Subcutaneous adipose tissue (tissue), 4 donors: Measurements from ENCODE around the gene CHST1. TPM values are rescaled to one million over a fixed set of nuclear protein-coding genes. Genes with fewer than 3 reads are reported as not detected.

Source experiments
- total RNA-seq, 4 donors: library from RNA; depleted of rRNA; stranded (reverse); fragments of >200 nt; gene quantifications; one replicate each; pipeline ENCODE4 v1.1.0, GENCODE V29; 2016
- TF ChIP-seq, protein P1 (sequence below): fragments of 450-650 bp; IDR thresholded peaks from one replicate; pipeline ENCODE4 v1.5.1; 2016; ENCODE audit warnings: low read depth, mild to moderate bottlenecking, control low read depth, antibody characterized with exemption, moderate library complexity

CHST1 gene
- total RNA-seq, 4 donors from 2014 or later: 0.98 to 2.2 (median 1.2) TPM

DNA sequence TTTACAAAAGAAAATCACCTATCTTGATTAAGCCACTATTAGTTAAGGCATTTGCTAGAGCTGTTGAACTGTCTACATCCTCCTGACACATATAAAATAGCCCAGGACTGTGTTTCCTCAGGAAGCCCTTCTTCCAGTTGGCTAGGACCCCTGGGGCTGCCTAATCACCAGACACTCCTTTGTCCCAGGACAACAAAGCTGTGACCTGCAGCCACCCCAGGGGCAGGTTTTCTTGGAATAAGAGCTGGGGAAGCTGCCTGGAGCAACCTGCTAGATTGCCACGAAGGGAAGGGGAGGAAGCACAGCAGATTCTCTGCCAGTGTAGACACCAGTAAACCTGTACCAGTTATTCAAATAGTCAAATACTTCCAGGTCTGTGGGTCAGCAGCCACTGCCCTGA lies 17.6 kb downstream of the CHST1 start:
- TF ChIP-seq, protein P1, sequence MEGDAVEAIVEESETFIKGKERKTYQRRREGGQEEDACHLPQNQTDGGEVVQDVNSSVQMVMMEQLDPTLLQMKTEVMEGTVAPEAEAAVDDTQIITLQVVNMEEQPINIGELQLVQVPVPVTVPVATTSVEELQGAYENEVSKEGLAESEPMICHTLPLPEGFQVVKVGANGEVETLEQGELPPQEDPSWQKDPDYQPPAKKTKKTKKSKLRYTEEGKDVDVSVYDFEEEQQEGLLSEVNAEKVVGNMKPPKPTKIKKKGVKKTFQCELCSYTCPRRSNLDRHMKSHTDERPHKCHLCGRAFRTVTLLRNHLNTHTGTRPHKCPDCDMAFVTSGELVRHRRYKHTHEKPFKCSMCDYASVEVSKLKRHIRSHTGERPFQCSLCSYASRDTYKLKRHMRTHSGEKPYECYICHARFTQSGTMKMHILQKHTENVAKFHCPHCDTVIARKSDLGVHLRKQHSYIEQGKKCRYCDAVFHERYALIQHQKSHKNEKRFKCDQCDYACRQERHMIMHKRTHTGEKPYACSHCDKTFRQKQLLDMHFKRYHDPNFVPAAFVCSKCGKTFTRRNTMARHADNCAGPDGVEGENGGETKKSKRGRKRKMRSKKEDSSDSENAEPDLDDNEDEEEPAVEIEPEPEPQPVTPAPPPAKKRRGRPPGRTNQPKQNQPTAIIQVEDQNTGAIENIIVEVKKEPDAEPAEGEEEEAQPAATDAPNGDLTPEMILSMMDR: no peak

DNA sequence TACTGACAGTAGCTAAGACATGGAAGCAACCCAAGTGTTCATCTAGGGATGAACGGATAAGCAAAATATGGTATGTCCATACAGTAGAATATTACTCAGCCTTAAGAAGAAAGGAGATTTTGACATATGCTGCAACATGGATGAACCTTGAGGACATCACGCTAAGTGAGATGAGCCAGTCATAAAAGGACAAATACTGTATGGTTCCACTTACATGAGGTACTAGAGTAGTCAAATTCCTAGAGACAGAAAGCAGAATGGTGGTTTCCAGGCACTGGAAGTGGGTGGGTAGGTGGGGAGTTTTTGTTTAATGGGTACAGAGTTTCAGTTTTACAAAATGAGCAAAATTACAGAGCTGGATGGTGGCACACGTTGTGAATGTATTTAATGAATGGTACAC lies 18.1 kb downstream of the CHST1 start:
- TF ChIP-seq, protein P1: no peak

DNA sequence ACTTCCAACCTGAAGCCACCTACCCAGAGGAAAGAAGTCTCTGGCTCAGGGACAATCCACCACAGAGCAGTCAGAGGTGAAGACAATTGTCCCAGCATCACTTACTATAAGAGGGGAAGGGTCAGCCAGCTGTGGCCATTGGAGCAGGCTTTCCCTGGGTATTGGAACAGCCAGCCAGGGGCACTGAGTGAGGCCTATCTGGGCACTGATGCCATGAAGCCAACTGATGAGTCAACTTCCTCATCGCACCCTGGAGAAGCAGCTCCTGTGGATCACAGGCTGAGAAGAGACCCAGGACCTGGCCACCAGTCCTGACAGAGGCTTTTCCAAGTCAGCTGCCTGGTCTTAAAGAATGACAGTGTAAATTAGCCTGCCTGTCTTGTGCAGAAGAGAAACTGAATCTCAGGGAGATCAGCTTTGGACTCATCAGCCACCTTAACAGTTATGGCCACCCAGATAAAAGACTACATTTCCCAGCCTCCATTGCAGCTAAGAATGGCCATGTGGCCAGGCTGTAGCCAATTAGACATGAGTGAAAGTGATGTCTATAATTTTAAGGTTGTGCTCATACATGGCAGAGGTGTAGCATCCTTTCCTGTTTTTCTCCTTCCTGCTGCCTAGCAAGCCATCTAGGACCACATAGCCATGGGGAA lies 19.0 kb downstream of the CHST1 start:
- TF ChIP-seq, protein P1: no peak

DNA sequence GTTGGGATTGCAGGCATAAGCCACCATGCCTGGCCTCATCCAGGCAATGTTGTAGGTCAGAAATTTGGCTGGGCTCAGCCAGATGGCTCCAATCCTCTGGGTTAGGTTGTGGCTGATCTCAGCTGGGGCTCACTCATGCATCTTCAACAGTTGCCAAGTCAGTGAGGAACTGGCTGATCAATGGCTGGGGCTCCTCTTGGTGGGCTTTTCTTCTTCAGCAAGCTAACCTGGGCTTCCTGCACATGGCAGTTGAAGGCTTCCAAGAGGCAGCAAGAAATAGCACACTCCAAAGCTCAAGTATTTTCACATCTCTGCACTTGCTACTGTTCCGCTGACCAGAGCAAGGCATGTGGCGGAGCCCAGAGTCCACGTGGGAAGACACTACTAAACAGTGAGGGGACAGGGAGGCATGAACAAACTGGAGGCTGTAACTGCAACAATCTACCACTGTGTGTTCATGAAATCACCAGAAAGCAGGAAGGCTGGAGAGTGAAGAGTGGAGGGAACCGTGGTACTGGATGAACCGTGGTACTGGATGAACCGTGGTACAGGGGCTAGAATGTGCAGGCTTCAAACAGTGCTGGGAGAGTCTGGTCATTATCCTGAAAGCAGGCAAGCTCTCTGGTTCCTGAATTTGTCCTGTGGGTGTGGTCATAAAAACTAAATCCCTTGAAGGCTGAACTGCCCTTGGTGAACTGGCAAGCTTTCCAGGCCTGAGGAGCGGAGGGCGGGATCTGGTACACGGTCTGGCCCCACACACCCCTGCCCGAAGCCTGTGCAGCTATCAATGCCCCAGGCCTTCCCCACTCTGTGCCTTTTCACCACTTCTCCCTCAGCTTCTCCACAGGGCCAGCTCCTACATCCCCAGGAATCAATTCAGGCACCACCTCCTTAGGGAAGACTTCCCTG lies 20.2 kb downstream of the CHST1 start:
- TF ChIP-seq, protein P1: no peak

DNA sequence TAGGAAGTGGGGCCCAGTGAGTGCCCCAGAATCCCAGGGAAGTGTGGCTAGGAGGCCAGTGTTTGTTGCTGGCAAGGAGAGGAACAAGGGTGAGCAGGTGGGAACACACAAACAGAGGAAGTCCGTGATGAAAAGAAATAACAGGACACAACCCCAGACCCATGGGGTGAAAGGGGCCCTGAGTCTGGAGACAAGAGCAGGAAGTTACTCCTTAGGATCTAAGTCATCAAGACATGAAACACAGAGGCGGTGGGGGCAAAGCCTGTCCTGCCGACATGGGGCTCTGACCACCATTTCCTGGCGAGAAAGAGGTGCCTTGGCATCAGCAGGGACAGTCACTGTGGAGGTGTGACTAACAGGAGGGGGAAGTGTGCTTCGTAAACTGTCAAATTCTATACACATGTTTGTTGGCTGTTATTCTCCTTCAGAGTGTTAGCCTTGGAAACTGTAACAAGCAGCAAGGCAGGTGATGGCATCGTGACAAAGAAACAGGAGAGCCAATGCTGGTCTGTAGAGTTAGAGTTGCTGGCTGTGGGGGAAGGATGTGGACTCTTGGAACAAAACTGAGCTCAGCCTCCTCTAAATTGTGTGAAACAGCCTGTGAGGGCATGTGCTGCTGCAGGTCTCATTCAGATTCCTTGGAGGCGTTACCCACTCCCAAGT lies 21.7 kb downstream of the CHST1 start:
- TF ChIP-seq, protein P1: no peak

DNA sequence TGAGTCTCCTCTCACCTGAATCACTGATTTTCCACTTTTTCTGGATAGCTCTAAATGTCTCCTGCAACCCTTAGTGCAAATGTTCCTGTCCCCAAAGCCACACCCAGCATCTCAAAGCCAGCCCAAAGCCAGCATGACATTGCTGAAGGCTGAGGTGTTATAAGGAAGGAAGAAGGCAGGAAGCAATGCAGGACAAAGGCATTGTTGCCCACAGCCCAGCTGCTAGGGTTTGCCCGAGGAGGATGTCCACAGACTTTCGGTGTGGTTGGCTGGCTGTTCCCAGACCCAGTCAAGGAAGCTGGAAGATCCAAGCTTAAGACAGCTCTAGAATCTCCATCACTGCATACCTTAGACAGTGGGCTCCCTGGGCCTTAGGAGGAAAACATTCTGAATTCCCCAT lies 23.5 kb downstream of the CHST1 start:
- TF ChIP-seq, protein P1: no peak

DNA sequence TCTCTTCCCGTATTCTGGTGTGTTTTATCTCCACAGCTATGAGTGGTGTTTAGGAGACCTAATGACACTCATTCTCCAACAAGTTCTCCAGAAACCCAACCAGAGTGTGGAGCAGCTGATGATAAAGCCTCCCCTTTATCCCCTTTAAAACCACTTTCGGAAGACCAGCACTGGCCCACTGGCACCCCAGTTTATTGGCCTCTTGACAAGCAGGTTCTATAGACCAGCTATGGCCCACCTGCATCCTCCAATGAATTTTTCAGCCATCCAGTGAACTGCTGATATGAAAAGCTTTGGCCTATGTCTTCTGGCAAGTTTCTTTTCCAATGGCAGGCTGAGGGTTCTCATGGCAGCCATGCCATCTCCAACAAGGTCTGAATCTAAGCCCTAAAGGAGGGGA lies 27.4 kb downstream of the CHST1 start:
- TF ChIP-seq, protein P1: no peak
